GM12878 (cell line): ENCODE results near the gene RPS6KC1. TPM values are rescaled to one million over a fixed set of nuclear protein-coding genes. Genes with fewer than 3 reads are reported as not detected.

ENCODE experiments used
- ATAC-seq: fragments of 200-7000 bp; cut with Tn5 transposase; 3 replicates; pipeline ENCODE4 v1.9.1; 2020; ENCODE audit warnings: mild to moderate bottlenecking, moderate library complexity
- BruUV-seq: library from RNA; stranded (reverse); fragments of 400-500 nt; replicated peaks from 2 replicates; lab custom pipeline; 2021; lab: Mats Ljungman, UMichigan
- CTCF ChIA-PET: fragments of 300-600 bp; sonication (Branson Sonifier 250); formaldehyde crosslinking; extraction: SDS; loops from one replicate; lab custom pipeline; 2021; ENCODE audit warnings: inconsistent platforms; lab: Yijun Ruan, JAX
- POLR2A ChIA-PET: fragments of 350-600 bp; formaldehyde crosslinking; extraction: SDS; loops from one replicate; lab custom pipeline; 2021; ENCODE audit warnings: inconsistent platforms; lab: Charles Lee
- RAD21 ChIA-PET: fragments of 300-600 bp; sonication (Branson Sonifier 250); formaldehyde crosslinking; loops from one replicate; lab custom pipeline; 2023; ENCODE audit warnings: antibody characterized with exemption; ENCODE audit not compliant: unreplicated experiment; lab: Charles Lee
- SMC1A ChIA-PET: fragments of 300-600 bp; sonication (Branson Sonifier 250); formaldehyde crosslinking; loops from one replicate; lab custom pipeline; 2023; ENCODE audit not compliant: unreplicated experiment, uncharacterized antibody; lab: Charles Lee
- DNase-seq: peaks from one replicate; pipeline ENCODE4 v3.0.0-alpha.2; 2011; ENCODE audit warnings: low read depth, low spot score
- FAIRE-seq: peaks from 3 replicates; lab custom pipeline; 2011; peaks lifted over from hg19 to GRCh38; lab: Jason Lieb, UNC
- H2AFZ ChIP-seq: 2 replicates; pipeline ENCODE4 v1.6.0; 2011; ENCODE audit warnings: low read depth, low read length, control low read depth; ENCODE audit not compliant: control insufficient read depth
- H3K27ac ChIP-seq: 2 replicates; pipeline ENCODE4 v1.5.1; 2011; ENCODE audit warnings: control low read depth; ENCODE audit not compliant: control insufficient read depth, insufficient read depth
- H3K27me3 ChIP-seq, 2 experiments: replicated peaks in 1 of 2; 2 replicates each; pipeline versions ENCODE4 v1.6.0 to v1.6.1; 2011; ENCODE audit warnings: low read length in 1 of 2; ENCODE audit not compliant: control insufficient read depth in 2 of 2, insufficient read depth in 2 of 2
- H3K36me3 ChIP-seq, 2 experiments: 2 replicates each; pipeline ENCODE4 v1.5.1; 2011; ENCODE audit warnings: low read length in 1 of 2; ENCODE audit not compliant: control insufficient read depth in 2 of 2, insufficient read depth in 2 of 2
- H3K4me1 ChIP-seq: 2 replicates; pipeline ENCODE4 v1.6.1; 2011; ENCODE audit warnings: mild to moderate bottlenecking, low read length, moderate library complexity, mixed read lengths; ENCODE audit not compliant: control insufficient read depth, insufficient read depth
- H3K4me2 ChIP-seq: 2 replicates; pipeline ENCODE4 v1.6.0; 2011; ENCODE audit warnings: control low read depth; ENCODE audit not compliant: control insufficient read depth, insufficient read depth
- H3K4me3 ChIP-seq: fragments of 200-600 bp; sonication (generic); 2 replicates; pipeline ENCODE4 v1.5.1; 2016
- H3K79me2 ChIP-seq: 2 replicates; pipeline ENCODE4 v1.6.0; 2011; ENCODE audit warnings: low read length; ENCODE audit not compliant: control insufficient read depth, insufficient read depth
- H3K9ac ChIP-seq: 2 replicates; pipeline ENCODE4 v1.8.0; 2011; ENCODE audit warnings: low read length, control low read depth, mixed read lengths; ENCODE audit not compliant: control insufficient read depth, insufficient read depth
- H3K9me3 ChIP-seq: replicated peaks from 3 replicates; pipeline ENCODE4 v1.5.1; 2011; ENCODE audit warnings: mild to moderate bottlenecking, low read length; ENCODE audit not compliant: control insufficient read depth, insufficient read depth
- H4K20me1 ChIP-seq: 2 replicates; pipeline ENCODE4 v1.6.0; 2011; ENCODE audit not compliant: control insufficient read depth, insufficient read depth
- BRCA1 ChIP-seq: IDR thresholded peaks from 2 replicates; pipeline ENCODE4 v1.6.1; 2011; ENCODE audit warnings: low read depth, low read length, improper control_type of control experiment
- CTCF ChIP-seq, 3 experiments: IDR thresholded peaks in 2 of 3; conservative IDR thresholded peaks in 1 of 3; 2 replicates each; pipeline ENCODE4 v1.5.1; 2011; ENCODE audit warnings: low read depth in 3 of 3, low read length in 3 of 3, mild to moderate bottlenecking in 3 of 3, control low read depth in 2 of 3, moderate library complexity in 2 of 3, inconsistent platforms in 1 of 3, mixed read lengths in 1 of 3; ENCODE audit not compliant: control insufficient read depth in 2 of 3, insufficient read depth in 1 of 3; ENCODE audit errors: extremely low read depth in 1 of 3
- DPF2 ChIP-seq: fragments of 450-650 bp; IDR thresholded peaks from 2 replicates; pipeline ENCODE4 v1.6.1; 2017; ENCODE audit warnings: mild to moderate bottlenecking
- HSF1 ChIP-seq: fragments of 150-350 bp; IDR thresholded peaks from 2 replicates; pipeline ENCODE4 v1.6.1; 2014; ENCODE audit warnings: mild to moderate bottlenecking, low read depth, low read length
- MEF2A ChIP-seq: IDR thresholded peaks from 2 replicates; pipeline ENCODE4 v1.6.1; 2011; ENCODE audit warnings: low read depth, mild to moderate bottlenecking, low read length, moderate library complexity; ENCODE audit not compliant: insufficient read depth
- NR2C2 ChIP-seq: IDR thresholded peaks from 2 replicates; pipeline ENCODE4 v1.6.1; 2011; ENCODE audit warnings: borderline replicate concordance, low read depth; ENCODE audit not compliant: control insufficient read depth, insufficient read length
- NRF1 ChIP-seq: conservative IDR thresholded peaks from 2 replicates; pipeline ENCODE4 v1.6.1; 2011; ENCODE audit warnings: mild to moderate bottlenecking, low read depth, low read length, improper control_type of control experiment
- PML ChIP-seq: IDR thresholded peaks from 2 replicates; pipeline ENCODE4 v1.6.1; 2012; ENCODE audit warnings: low read length, inconsistent platforms
- POLR2AphosphoS2 ChIP-seq: IDR thresholded peaks from 2 replicates; pipeline ENCODE4 v1.6.1; 2011; ENCODE audit warnings: low read depth, mild to moderate bottlenecking, low read length, improper control_type of control experiment, moderate library complexity
- SMAD1 ChIP-seq: fragments of 450-650 bp; IDR thresholded peaks from 2 replicates; pipeline ENCODE4 v1.6.1; 2018; ENCODE audit warnings: mild to moderate bottlenecking, low read depth; ENCODE audit not compliant: partially characterized antibody
- SRF ChIP-seq, 2 experiments: IDR thresholded peaks; 2 replicates each; pipeline ENCODE4 v1.6.1; 2011; ENCODE audit warnings: low read depth in 2 of 2, low read length in 2 of 2, mild to moderate bottlenecking in 1 of 2, moderate library complexity in 1 of 2
- YY1 ChIP-seq: IDR thresholded peaks from 2 replicates; pipeline ENCODE4 v1.6.1; 2011; ENCODE audit warnings: low read depth, mild to moderate bottlenecking, low read length
- WGBS: methylation state at CpG from one replicate; pipeline ENCODE4 v1.1.6; 2016; ENCODE audit warnings: low lambda C conversion rate; ENCODE audit not compliant: insufficient replicate concordance, insufficient coverage; ENCODE audit errors: missing lambda C conversion rate; 5-methylcytosine and 5-hydroxymethylcytosine counted together
- in situ Hi-C: fragments of 300-500 bp; cut with MboI; formaldehyde crosslinking; loops from 9 replicates; pipeline ENCODE4 v1.14.3; 2018; ENCODE audit warnings: mixed read lengths
- intact Hi-C: fragments of 100-400 bp; cut with micrococcal nuclease; formaldehyde crosslinking; loops from one replicate; pipeline ENCODE4 v1.14.2; 2022; ENCODE audit not compliant: unreplicated experiment
- polyA plus RNA-seq, 11 experiments: library from polyadenylated mRNA; depleted of rRNA in 4 of 11; unstranded in 6 of 11; stranded (reverse) in 5 of 11; fragments of >200 nt; fragmentation: Nextera tagmentation in 4 of 11; fragmentation: Illumina TruSeq in 1 of 11; extraction: Ambion mirVana in 4 of 11; extraction: Trizol in 1 of 11; gene quantifications; 1 replicate in 1 of 11; 2 replicates in 10 of 11; pipeline versions ENCODE4 v1.2.1 to v1.2.3, GENCODE V29; 2011 to 2016; ENCODE audit warnings: inconsistent platforms in 2 of 11, missing spikeins in 2 of 11, low read depth in 1 of 11
- total RNA-seq, 4 experiments: library from RNA; depleted of rRNA in 3 of 4; stranded (reverse); fragments of >200 nt in 3 of 4; fragmentation: Illumina TruSeq in 1 of 4; extraction: Trizol in 1 of 4; gene quantifications; 2 replicates each; pipeline versions ENCODE4 v1.2.1 to v1.2.3, GENCODE V29; 2013 to 2021

Gene RPS6KC1
- total and polyA plus RNA-seq, 10 of the 15 experiments (the other 5 are each of a cell fraction or from before 2014, with no cell fraction given) = 2.9 to 17.3 (median 12.2) TPM

DNA sequence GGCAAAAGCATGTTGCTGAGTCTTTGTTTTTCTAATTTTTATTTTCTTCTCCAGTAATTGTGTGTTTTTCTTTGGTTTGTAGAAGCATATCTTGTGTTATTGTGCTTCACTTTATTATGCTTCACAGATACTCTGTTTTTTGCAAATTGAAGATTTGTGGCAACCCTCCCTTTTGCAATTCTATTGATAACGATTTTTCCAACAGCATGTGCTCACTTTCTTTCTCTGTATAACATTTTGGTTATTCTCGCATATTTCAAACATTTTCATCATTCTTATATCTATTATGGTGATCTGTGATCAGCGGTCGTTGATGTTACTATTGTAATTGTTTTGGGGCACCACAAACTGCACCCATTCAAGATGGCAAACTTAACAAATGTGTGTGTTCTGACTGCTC, 31.6 kb upstream of the RPS6KC1 start:
- ChIA-PET SMC1A (interaction anchor here (1.5 kb wide), 2 partner anchors 17 to 42 kb away, joined by 3 read pairs; no protein-coding TSS in a partner anchor), POLR2A (no interaction called here), CTCF (no interaction called here), RAD21 (no interaction called here)
- peaks cover 10% of the 10 kb centered on the region for H3K79me2 ChIP-seq
- no peak overlapping the region for H2AFZ ChIP-seq
- TF ChIP-seq BRCA1 = no peak
- TF ChIP-seq DPF2 = no peak
- TF ChIP-seq POLR2AphosphoS2 = no peak
- TF ChIP-seq NRF1 = no peak
- no peak for TF ChIP-seq CTCF (IDR thresholded peaks at IDR 0.05 in 2 of 3, conservative IDR thresholded peaks at IDR 0.05 in 1 of 3; ENCODE audit: control insufficient read depth in 2 of 3, extremely low read depth in 1 of 3, insufficient read depth in 1 of 3, low read depth in 3 of 3, low read length in 3 of 3)
- TF ChIP-seq MEF2A = no peak
- no peak for TF ChIP-seq PML
- TF ChIP-seq SMAD1 = no peak
- TF ChIP-seq HSF1 = no peak
- TF ChIP-seq NR2C2 = no peak
- no peak for TF ChIP-seq YY1
- no peak for TF ChIP-seq SRF (IDR thresholded peaks at IDR 0.05; ENCODE audit: low read depth in 2 of 2, low read length in 2 of 2)
- H3K9ac ChIP-seq = no peak overlapping the region
- DNase-seq (no peak), FAIRE-seq (no peak), ATAC-seq (no peak)
- H3K4me1 ChIP-seq = no peaks in the 10 kb centered on the region
- H3K4me3 ChIP-seq = no peak overlapping the region
- no peaks in the 10 kb centered on the region for H3K9me3 ChIP-seq
- H4K20me1 ChIP-seq = no peaks in the 10 kb centered on the region
- H3K27me3 ChIP-seq = no peaks in the 10 kb centered on the region
- no peak overlapping the region for H3K4me2 ChIP-seq
- H3K27ac ChIP-seq = no peak overlapping the region
- 78% methylated on average over 4 of the region's 4 CpGs for WGBS
- no TSS peak for BruUV-seq
- intact Hi-C loops (no loop called here), in situ Hi-C loops (no loop called here)
- no peaks in the 10 kb centered on the region for H3K36me3 ChIP-seq
